SKM-1 treated with dmso at 0.1 percent for 144 hours (cell line): ENCODE measurements around the gene HLA-DOA.
A peak's percentile ranks its signal among the peaks of the same experiment; 100 is the strongest.

Experiments
- DNase-seq: peaks from one replicate; lab custom pipeline; 2025; ENCODE audit not compliant: unreplicated experiment; lab: John Stamatoyannopoulos, UW

The HLA-DOA gene

GRCh38 chr6:33017694-33018353, 8.4 kb upstream of the HLA-DOA start:
- peak; percentile 27 for DNase-seq

GRCh38 chr6:33017018-33017417, 7.6 kb upstream of the HLA-DOA start:
- DNase-seq = no peak

GRCh38 chr6:33015798-33016197, 6.4 kb upstream of the HLA-DOA start:
- DNase-seq = no peak

GRCh38 chr6:33014841-33015634, 5.6 kb upstream of the HLA-DOA start:
- DNase-seq = peak; percentile 79

GRCh38 chr6:33013608-33014007, 4.2 kb upstream of the HLA-DOA start:
- DNase-seq = no peak

GRCh38 chr6:33010356-33010755, 965 bp upstream of the HLA-DOA start:
- no peak for DNase-seq

GRCh38 chr6:33007831-33008400, 1.5 kb downstream of the HLA-DOA start:
- DNase-seq = no peak

- no peak for DNase-seq
Observed at GRCh38 chr6:33004940-33005339, 4.5 kb downstream of the HLA-DOA start.

GRCh38 chr6:33001685-33002084, 7.7 kb downstream of the HLA-DOA start:
- DNase-seq = no peak

GRCh38 chr6:33000055-33000454, 9.3 kb downstream of the HLA-DOA start:
- DNase-seq = peak; percentile 44

GRCh38 chr6:32995448-32995847, 13.9 kb downstream of the HLA-DOA start:
- DNase-seq = no peak

GRCh38 chr6:32993363-32993973, 15.9 kb downstream of the HLA-DOA start:
- no peak for DNase-seq

GRCh38 chr6:32991972-32992371, 17.4 kb downstream of the HLA-DOA start:
- no peak for DNase-seq

- DNase-seq = no peak
Observed at GRCh38 chr6:32989368-32989767, 20.0 kb downstream of the HLA-DOA start.

GRCh38 chr6:32984622-32985389, 24.6 kb downstream of the HLA-DOA start:
- DNase-seq = peak; percentile 75

GRCh38 chr6:32983964-32984621, 25.3 kb downstream of the HLA-DOA start:
- DNase-seq = no peak

- DNase-seq = no peak
Observed at GRCh38 chr6:32983493-32983848, 25.9 kb downstream of the HLA-DOA start.

- no peak for DNase-seq
Observed at GRCh38 chr6:32982702-32983492, 26.5 kb downstream of the HLA-DOA start.

- DNase-seq = peak; percentile 20
Observed at GRCh38 chr6:32982084-32982701, 27.2 kb downstream of the HLA-DOA start.
